ENCODE measurements around the gene ORM2.

DNA sequence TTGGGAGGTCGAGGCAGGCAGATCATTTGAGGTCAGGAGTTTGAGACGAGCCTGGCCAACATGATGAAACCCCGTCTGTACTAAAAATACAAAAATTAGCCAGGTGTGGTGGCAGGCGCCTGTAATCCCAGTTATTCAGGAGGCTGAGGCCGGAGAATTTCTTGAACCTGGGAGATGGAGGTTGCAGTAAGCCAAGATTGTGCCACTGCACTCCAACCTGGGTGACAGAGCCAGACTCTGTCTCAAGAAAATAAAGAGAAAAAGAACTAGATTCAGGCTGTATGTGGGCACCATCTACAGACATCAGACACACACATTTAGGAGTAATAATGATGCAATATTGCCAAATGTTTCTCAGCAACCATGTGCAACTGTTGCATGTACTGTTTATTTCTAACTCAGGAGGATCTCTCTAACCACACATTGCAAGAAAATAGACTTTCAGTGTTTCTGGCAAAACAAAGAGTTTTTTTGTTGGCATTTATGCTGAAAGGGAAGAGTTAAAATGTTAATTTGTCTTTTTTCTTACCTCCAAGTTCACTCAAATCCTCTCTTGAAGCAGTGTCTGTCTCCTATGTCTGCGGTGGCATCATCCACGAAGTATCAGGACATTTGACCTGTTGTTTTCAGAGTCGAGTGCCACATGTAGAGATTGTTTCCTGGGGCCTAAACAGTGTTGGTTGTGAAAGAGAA lies 11.9 kb upstream of the ORM2 start:
- no peak for TF ChIP-seq CTCF (IDR thresholded peaks at IDR 0.05 in 2 of 3, conservative IDR thresholded peaks at IDR 0.05 in 1 of 3; ENCODE audit: borderline replicate concordance in 1 of 3, insufficient read depth in 1 of 3, low read depth in 2 of 3, low read length in 2 of 3)
- no peak for TF ChIP-seq POLR2A (IDR thresholded peaks at IDR 0.05; ENCODE audit: borderline replicate concordance, extremely low read depth, insufficient read depth, insufficient read length)
- no peak for TF ChIP-seq EZH2phosphoT487 (IDR thresholded peaks at IDR 0.05; ENCODE audit: borderline replicate concordance)
- no peak for TF ChIP-seq POLR2AphosphoS5 (IDR thresholded peaks at IDR 0.05; ENCODE audit: low read depth, low read length)
- TF ChIP-seq JUND (IDR thresholded peaks at IDR 0.05), result no peak
- TF ChIP-seq EZH2 (IDR thresholded peaks at IDR 0.05), result no peak
- TF ChIP-seq RAD21 (IDR thresholded peaks at IDR 0.05; ENCODE audit: low read depth), result no peak
